ENCODE measurements around the gene USP15. TPM values are rescaled to one million over a fixed set of nuclear protein-coding genes. Genes with fewer than 3 reads are reported as not detected.
A peak's percentile ranks its signal among the peaks of the same experiment; 100 is the strongest.

The USP15 gene
- total RNA-seq = 74.2 TPM

GRCh38 chr12:62259993-62260732 is at the start of gene USP15:
Gene USP15, plus strand, starts transcription at chr12:62260404. Its CDS starts 11 bp downstream, at chr12:62260415.
- peak; percentile 95 to 97 for DNase-seq (ENCODE audit: extremely low spot score in 2 of 2)
- Histone ChIP-seq H3K9me3 (no peaks in the 10 kb centered on the region), H3K27me3 (no peaks in the 10 kb centered on the region), H3K27ac (peak within 1 kb of the TSS; percentile 95), H3K4me3 (peak within 1 kb of the TSS; percentile 94 to 98), H3K36me3 (no peaks in the 10 kb centered on the region), H3K4me1 (peaks cover 46% of the 10 kb centered on the region)
- intact Hi-C loops (cut with DNase I) = no loop called here
- TF ChIP-seq POLR2A (IDR thresholded peaks at IDR 0.05) (peak in 1 of 2 donors; percentile 66), POLR2AphosphoS5 (IDR thresholded peaks at IDR 0.05; ENCODE audit: insufficient read depth in 1 of 2, low read depth in 1 of 2) (peak; percentile 91 to 95), CTCF (IDR thresholded peaks at IDR 0.05) (peak; percentile 38 to 44 (median 42))

GRCh38 chr12:62210422-62210821 is 49.8 kb upstream of the USP15 start:
- intact Hi-C loops (cut with DNase I) = no loop called here
- Histone ChIP-seq H3K36me3 (no peaks in the 10 kb centered on the region), H3K9me3 (no peaks in the 10 kb centered on the region), H3K27ac (no peak overlapping the region), H3K27me3 (no peaks in the 10 kb centered on the region), H3K4me1 (no peaks in the 10 kb centered on the region), H3K4me3 (no peak overlapping the region)
- TF ChIP-seq CTCF (IDR thresholded peaks at IDR 0.05) = peak; percentile 16 to 61 (median 40)
- no peak for TF ChIP-seq POLR2AphosphoS5 (IDR thresholded peaks at IDR 0.05; ENCODE audit: insufficient read depth in 1 of 2, low read depth in 1 of 2)
- DNase-seq (ENCODE audit: extremely low spot score in 2 of 2) = no peak

- H3K9me3 ChIP-seq = no peaks in the 10 kb centered on the region
- no peaks in the 10 kb centered on the region for H3K36me3 ChIP-seq
- intact Hi-C loops (cut with DNase I) = no loop called here
- TF ChIP-seq CTCF (IDR thresholded peaks at IDR 0.05) (no peak), POLR2A (IDR thresholded peaks at IDR 0.05) (no peak), POLR2AphosphoS5 (IDR thresholded peaks at IDR 0.05; ENCODE audit: insufficient read depth in 1 of 2, low read depth in 1 of 2) (no peak)
- H3K27me3 ChIP-seq = no peaks in the 10 kb centered on the region
- no peak overlapping the region for H3K4me3 ChIP-seq
- DNase-seq (ENCODE audit: extremely low spot score in 2 of 2) = no peak
- no peaks in the 10 kb centered on the region for H3K4me1 ChIP-seq
- no peak overlapping the region for H3K27ac ChIP-seq
These were observed 48.7 kb upstream of the USP15 start for GRCh38 chr12:62211510-62211909.

- Histone ChIP-seq H3K36me3 (no peaks in the 10 kb centered on the region), H3K27ac (no peak overlapping the region), H3K27me3 (no peaks in the 10 kb centered on the region), H3K9me3 (no peaks in the 10 kb centered on the region), H3K4me1 (no peaks in the 10 kb centered on the region), H3K4me3 (no peak overlapping the region)
- no peak for DNase-seq (ENCODE audit: extremely low spot score in 2 of 2)
- intact Hi-C loops (cut with DNase I) = no loop called here
- TF ChIP-seq POLR2A (IDR thresholded peaks at IDR 0.05) (no peak), POLR2AphosphoS5 (IDR thresholded peaks at IDR 0.05; ENCODE audit: insufficient read depth in 1 of 2, low read depth in 1 of 2) (no peak), CTCF (IDR thresholded peaks at IDR 0.05) (no peak)
These were observed 45.4 kb upstream of the USP15 start for GRCh38 chr12:62214846-62215245.

GRCh38 chr12:62215506-62215905 is 44.7 kb upstream of the USP15 start:
- H3K4me1 ChIP-seq = no peaks in the 10 kb centered on the region
- TF ChIP-seq CTCF (IDR thresholded peaks at IDR 0.05) = no peak
- TF ChIP-seq POLR2A (IDR thresholded peaks at IDR 0.05) = no peak
- no peak for TF ChIP-seq POLR2AphosphoS5 (IDR thresholded peaks at IDR 0.05; ENCODE audit: insufficient read depth in 1 of 2, low read depth in 1 of 2)
- no peaks in the 10 kb centered on the region for H3K27me3 ChIP-seq
- H3K27ac ChIP-seq = no peak overlapping the region
- intact Hi-C loops (cut with DNase I) = no loop called here
- no peaks in the 10 kb centered on the region for H3K9me3 ChIP-seq
- DNase-seq (ENCODE audit: extremely low spot score in 2 of 2) = no peak
- H3K36me3 ChIP-seq = no peaks in the 10 kb centered on the region
- no peak overlapping the region for H3K4me3 ChIP-seq

Data from vagina (tissue), 2 donors.